Measurements from ENCODE around the gene FAM200A.
A peak's percentile ranks its signal among the peaks of the same experiment; 100 is the strongest.

Gene FAM200A

GRCh38 chr7:99499721-99500636 is 51.9 kb downstream of the FAM200A start, which contains the start of gene ZNF394:
TSS of gene ZNF394 (minus strand) at chr7:99500281. CDS start at chr7:99500093, 188 bp downstream.
- peak; percentile 82 for DNase-seq

GRCh38 chr7:99499371-99499720 is 52.6 kb downstream of the FAM200A start:
- DNase-seq: no peak

GRCh38 chr7:99498546-99498944 is 53.4 kb downstream of the FAM200A start:
- no peak for DNase-seq

GRCh38 chr7:99497766-99498545 is 54.0 kb downstream of the FAM200A start:
- DNase-seq: no peak

Measured in activated CD4-positive, alpha-beta T cell treated with anti-CD3 and anti-CD28 coated beads for 1 hour (primary cell).